Measurements from ENCODE around the gene NBPF1.
A peak's percentile ranks its signal among the peaks of the same experiment; 100 is the strongest.
"Not testable (repeated sequence)": the region's sequence is repeated elsewhere in the genome, so short reads cannot be mapped to it uniquely, and the experiment has no call there.

NBPF1 gene

DNA sequence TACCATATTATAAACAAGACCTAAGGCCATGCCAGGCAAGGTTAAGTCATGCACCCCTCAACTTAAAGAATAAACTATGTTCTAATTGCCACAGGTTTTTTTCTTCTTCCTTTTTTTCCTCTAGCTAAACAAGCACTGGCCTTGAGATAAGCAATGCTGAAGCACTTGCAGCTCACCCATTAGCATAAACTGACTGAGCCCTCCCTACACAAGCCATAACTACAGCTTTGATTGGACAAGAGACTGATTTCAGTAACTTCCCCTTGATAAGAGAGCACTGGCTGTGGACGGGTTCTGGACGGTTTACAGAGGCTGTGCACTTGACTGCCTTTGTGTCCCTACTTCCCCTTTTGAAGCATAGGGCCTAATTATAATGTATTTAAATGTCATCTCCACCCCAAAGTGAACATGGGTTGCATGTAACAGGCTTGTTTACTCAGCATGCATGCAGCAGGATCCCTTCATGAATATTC lies 72.9 kb downstream of the NBPF1 start:
- DNase-seq: not testable (repeated sequence)

DNA sequence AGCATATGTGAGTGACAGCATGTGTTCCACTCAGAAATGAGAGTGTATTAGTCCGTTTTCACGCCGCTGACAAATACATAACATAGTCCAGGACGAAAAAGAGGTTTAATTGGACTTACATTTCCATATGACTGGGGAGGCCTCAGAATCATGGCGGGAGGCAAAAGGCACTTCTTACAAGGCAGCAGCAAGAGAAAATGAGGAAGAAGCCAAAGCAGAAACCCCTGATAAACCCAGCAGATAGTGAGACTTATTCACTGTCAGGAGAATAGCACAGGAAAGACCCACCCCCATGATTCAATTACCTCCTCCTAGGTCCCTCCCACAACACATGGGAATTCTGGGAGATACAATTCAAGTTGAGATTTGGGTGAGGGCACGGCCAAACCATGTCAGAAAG lies 75.8 kb downstream of the NBPF1 start:
- DNase-seq: not testable (repeated sequence)

DNA sequence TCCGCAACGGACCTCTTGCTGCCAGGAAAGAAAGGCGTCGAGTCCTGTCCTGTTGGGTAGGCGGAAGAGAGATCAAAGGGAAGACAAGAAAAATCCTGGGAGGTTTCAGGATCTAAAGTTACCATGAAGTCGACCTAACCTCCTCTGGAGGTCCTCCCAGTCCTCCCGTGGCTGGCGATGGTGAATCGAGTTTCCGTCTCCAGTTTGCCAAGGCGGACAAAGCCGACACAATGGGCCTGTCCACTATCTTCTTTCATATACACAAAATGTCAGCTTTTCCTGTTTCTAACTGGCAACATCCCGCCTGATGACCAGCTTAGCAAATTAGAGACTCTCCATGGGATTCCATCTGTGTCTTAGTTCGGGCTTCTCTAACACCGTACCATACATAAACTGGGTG lies 76.6 kb downstream of the NBPF1 start:
- not testable (repeated sequence) for DNase-seq

DNA sequence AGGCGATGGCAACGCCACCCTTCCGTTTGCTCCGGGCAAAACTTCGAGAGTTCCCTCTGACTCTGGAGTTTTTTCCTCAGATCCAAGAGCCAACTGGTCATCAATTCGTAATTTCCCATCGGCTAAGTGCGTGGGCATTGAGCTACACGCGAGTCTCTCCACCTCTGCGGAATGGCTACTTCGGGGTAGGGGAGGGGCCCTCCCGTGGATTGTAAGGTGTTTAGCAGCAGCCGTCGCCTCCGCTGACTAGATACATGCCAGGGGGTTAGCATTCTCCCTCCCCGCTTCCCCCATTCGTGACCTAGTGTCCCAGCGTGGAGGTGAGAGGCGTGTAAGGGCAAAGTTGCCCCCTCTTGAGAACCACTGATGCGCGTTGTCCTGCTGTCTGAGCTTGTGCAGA lies 77.5 kb downstream of the NBPF1 start:
- DNase-seq: not testable (repeated sequence)

DNA sequence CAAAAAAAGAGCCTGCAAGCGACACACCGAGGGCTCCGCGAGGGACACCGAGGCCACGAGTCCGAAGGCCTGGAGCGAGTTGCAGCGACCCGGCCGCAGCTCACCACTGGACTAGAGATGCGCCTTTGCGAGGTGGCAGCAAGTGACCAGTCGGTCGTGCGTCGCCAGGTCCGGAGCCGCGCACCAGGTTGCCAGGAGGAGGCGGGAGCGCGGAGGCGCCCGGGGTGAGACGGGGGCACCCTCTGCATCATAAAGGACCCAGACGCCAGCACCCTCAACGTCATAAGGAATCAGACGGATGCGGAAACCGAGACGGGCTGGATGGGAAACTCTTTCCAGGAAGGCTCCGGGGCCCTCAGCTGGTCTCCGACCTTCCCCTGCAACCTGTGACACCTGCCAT lies 77.9 kb downstream of the NBPF1 start:
- not testable (repeated sequence) for DNase-seq

DNA sequence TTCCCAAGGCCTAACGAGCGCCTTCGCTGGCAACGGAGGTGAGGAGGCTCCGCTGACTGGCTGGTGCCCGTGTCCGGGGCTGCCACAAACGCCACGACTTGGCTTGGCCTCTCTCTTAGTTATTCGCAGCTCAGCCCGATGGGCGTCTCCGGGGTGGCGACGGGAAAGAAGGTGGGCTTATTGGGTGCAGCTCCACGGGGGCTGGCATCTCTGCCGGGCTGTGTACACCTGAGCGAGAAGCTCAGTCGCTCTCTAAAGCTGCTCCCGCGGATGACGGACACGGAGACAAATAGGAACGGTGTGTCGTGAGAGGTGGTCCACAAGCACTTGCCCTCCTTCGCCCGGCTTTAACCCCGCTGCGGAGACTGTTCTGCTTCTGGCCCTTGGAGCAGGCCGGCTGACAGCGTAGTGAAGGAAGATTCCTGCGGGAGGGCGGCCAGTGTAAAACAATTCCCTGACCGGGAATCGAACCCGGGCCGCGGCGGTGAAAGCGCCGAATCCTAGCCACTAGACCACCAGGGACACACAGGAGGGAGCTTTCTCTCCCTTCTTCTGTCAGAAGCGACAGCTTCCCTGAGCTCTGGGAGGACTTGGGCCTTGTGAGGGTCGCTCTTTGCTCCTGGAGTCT lies 78.4 kb downstream of the NBPF1 start:
- not testable (repeated sequence) for DNase-seq

DNA sequence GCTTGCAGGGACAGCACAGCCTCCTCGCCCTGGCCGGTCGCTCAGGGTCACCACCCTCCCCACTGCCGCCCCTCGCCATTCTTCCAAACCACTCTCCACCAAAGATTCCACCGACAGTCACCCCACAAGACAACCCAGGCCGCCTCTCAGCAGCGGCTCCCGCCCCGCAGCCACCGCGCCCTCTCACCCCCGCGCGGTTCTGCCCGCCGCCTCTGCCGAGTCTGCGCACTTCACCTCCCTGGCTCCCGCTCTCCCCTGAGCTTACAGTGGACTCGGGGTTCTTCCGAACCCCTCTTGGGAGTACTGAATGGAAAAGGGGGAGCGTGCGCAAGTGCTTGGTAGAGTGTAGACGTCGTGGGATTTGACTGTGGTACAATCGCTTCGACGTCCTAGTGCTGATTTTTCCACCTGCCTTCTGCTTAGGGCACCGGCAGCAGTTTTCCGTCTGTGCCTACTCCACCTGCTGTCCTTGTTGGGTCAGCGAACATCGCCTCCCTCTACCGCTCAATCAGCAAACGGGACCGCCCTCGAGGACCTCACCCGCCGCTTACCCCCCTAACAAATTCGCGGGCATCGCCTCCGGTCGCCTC lies 79.0 kb downstream of the NBPF1 start:
- not testable (repeated sequence) for DNase-seq

DNA sequence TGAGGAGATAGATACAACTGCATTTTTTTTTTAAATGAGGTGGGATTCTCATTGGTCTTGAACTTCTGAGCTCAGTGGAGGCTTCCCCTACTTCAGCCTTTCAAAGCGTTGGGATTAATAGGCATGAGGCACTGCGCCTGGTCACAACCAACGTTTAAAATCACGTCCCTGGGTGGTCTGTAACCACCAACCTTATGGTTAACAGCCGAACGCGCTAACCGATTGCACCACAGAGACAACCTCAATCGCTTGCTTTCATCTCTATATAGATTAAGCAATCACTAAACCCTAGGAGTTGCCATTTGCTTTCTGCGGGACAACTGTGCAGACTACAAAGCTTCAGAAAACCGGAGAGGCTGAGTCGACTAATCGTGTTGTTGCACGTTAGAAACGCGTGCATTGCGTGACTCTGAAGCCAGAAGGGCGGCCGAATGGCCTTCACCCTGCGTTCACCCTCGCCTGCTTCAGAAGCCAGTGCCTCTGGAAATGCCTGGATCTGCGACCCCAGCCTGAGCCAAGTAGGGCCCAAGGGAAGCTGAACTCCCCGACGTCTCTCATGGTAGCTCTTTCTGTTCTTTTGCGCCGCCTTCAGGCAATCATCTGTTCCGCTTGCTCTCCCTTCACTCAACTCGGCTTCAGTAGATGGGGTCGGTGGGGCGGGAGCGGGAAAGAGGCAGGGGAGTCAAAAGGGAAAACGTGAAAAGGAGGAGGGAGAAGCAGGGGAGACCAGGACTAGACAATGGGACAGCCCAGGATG lies 81.0 kb downstream of the NBPF1 start:
- not testable (repeated sequence) for DNase-seq

DNA sequence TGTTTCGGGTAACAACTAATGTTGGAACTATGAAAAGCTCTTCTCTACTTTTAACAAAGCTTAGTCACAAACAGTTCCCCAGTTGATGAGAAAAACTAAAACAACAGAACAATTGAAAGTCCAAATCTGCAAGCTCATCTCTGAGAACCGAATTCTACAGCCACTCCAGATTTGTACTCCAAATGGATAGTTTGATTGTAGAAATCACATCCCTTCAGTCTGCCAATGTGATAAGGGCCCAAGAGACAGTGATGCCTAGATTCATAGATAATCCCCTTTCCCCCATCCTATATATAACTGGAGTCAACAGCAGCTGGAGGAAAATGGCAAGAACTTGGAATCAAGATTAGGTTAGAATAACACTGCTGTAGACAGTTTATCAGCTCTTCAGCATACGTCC lies 85.0 kb downstream of the NBPF1 start:
- not testable (repeated sequence) for DNase-seq

DNA sequence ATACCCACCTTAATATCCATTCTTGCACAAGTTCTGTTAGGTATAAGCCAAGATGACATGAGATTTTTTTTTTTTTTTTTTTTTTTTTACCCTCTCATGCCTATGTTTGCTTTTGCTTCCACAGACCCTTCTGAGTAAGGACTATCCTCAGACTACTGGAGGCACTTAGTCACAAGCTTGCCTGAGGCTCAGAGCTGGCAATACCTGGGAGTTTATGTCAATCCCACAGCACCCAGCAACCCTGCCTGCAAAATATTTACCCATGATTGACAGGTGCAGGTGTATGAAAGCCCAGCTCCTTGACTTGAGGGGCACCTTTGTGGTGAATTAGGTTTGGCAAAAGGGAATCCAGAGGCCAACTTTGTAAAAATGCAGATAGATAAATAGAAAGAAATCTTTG lies 87.6 kb downstream of the NBPF1 start:
- not testable (repeated sequence) for DNase-seq

DNA sequence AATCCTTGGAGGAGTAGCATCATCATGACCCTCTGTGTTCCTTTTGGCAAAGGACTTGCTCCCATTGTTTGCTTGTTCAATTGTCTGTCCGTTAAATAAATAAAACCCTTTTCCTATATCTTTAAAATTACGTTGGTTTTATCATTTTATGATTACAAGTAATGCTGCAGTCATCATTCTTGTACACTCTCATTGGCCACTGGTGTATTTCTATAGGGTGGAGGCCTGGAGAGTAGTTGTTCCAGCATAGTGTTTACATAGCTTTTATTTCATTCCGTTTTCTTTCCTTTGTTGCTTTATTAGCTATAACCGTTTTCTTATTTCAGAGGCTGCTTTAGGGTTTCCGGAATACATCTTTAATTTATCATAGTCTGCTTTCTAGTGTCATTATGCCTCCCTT lies 91.7 kb downstream of the NBPF1 start:
- DNase-seq: not testable (repeated sequence)

DNA sequence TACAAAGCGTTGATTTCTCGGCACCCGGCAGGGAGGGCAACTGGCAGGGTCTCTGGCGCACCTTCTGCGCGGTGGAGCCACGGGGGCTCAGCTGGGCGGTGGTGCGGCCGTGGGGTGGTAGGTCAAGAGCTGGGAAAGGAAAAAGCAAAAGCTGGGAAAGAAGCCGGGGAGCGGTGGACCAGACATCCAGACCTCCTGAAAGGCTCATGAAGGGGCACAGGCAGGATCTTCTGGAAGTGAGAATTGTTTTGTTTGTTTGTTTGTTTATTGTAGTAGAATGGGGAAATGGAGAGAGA lies 92.1 kb downstream of the NBPF1 start:
- DNase-seq: no peak

DNA sequence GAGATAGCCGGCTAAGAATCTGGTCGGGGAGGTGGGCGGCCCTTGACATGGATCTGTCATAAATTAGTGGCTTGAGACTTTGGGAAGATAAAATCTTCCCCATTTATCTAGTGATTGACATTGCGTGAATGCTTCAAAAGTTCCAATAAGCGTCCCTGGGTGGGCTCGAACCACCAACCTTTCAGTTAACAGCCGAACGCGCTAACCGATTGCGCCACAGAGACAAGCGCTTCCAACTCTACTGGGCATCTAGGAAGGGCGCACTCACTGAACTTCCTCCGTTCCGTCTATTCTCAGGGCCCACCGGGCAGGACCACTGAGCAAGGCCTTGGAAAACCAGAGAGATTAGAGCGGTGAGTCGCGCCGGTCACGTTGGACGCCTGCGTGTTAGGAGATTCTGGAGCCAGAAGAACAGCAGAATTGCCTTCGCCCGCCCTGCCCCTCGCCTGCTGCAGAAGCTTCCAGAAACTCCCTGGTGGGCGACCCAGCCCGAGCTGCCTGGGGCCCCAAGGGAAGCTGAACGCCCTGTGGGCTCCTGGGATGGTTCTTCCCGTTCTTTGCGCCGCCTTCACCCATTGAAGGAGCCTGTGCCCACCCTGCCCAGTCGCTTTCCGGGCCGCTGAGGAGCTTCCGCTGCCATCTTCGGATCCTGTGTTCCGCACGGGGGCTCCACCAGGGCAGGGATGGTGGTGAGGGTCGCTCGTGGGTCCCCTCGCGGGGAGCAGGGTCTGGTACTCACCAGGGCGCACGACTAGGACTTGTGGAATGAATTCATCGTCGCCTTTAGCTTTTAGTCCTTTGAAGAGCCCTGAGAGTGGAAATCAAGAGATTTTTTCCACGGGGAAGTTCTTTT lies 92.7 kb downstream of the NBPF1 start:
- DNase-seq: not testable (repeated sequence)

DNA sequence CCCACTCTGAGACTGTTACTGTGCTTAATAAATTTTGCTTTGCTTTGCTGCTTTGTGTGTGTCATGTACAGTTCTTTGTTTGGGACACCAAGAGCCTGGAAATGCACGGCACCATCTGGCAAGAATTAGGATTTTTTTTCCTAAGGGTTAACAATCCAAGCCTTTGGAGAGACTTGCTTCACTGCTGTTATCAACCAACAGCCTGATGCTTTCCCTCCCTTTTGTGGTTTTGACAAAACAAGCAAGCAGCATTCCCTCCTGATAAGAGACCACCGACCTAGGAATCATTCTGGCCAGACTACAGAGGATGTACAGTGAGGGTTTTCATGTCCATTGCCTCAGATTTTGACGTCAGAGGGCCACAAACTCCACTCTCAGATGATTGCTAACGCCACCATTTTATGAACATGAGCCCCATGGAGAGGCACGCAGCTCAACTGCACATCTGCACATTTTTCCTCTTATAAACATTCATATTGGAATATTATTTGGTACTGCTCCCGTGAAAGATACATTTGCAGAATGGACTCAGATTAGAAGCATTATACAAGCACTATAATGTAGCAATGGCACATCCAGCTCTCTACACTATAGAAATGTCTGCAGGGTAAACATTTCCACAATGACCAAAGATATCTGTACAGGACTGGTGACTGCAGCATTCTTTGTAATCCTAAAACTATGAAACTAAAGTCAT lies 94.0 kb downstream of the NBPF1 start:
- DNase-seq: not testable (repeated sequence)

DNA sequence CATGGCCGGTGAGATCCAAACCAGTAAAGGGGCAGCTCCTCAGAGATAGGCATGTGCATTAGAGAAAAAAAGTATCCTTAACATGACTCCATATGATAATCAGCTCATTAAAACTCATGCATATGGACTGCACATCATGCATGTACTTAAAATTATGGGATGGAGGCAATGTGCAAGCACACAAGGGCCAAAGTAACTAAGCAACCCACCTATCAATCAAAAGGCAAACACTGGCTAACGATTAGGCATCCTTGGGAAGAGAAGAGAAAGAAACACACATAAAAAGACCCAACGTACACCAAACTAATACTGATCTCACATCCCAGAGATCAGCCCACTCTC lies 94.5 kb downstream of the NBPF1 start:
- DNase-seq: not testable (repeated sequence)

DNA sequence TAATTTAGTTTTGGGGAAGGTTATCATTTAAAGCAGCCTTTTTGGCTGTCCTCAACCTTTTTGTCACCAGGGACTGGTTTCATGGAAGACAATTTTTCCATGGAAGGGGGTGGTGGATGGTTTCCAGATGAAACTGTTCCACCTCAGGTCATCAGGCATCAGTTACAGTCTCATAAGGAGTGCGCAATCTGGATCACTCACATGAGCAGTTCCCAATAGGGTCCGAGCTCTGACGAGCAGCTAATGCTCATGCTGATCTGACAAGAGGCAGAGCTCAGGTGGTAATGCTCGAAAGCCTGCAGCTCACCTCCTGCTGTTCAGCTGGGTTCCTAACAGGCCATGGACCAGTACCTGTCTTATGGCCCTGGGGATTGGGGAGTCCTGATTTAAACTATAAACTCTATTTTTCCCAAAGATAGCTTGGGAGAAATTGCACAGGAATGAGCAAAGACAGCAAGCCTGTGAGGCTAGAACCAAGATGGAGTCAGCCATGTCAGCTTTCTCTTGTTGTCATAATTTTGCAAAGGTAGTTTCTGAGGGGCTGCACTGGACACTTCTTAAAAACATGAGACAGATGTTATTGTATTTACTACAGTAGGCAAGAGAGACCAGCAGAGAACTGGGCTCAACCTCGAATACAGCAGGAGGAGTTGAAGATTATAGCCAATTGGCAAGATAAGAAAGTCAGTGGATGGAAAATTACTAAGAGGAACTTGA lies 96.5 kb downstream of the NBPF1 start:
- not testable (repeated sequence) for DNase-seq

DNA sequence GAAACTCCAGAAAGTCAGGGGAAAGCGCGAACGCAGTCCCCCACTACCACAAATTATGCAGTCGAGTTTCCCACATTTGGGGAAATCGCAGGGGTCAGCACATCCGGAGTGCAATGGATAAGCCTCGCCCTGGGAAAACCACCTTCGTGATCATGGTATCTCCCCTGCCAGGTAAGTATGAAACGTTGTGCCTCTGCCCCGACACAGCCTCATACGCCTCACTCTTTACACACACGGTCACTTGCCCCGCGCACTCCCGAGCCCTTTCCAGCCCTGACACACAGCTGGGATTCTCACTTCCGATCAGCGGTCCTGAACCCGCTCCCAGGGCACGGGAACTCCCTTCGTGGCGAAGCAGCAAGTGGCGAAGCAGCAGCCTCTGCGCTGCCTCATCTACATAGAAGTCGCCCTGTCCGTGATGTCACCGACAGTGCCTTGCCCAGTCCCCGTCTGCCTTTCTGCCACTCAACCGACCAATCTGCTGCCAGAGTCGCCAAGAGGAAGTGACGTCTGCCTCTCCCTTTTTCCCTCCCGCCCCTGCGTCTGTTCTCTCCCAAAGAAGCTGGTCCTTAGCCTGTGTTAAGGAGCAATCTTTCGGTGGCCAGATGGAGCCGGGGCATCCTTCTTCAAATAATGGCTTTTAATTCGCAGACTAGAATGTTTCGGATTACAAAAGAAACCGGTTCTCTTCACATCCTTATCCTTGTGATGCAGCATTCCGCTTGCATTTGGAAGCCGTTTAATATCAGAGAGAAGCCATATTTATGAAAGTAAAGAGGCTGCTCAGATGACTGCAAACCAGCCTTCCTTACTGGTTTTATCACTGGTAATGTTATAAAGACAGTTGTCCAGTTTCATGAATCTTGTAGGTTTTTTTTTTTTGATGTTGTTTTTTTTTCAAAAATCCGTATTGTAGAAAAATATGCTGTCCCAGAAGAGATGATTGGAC lies 99.0 kb downstream of the NBPF1 start, which contains the start of gene RNU1-1:
RNU1-1 (minus strand) TSS at position 179 of the 949 bp plus-strand sequence.
- DNase-seq: peak; percentile 88

DNA sequence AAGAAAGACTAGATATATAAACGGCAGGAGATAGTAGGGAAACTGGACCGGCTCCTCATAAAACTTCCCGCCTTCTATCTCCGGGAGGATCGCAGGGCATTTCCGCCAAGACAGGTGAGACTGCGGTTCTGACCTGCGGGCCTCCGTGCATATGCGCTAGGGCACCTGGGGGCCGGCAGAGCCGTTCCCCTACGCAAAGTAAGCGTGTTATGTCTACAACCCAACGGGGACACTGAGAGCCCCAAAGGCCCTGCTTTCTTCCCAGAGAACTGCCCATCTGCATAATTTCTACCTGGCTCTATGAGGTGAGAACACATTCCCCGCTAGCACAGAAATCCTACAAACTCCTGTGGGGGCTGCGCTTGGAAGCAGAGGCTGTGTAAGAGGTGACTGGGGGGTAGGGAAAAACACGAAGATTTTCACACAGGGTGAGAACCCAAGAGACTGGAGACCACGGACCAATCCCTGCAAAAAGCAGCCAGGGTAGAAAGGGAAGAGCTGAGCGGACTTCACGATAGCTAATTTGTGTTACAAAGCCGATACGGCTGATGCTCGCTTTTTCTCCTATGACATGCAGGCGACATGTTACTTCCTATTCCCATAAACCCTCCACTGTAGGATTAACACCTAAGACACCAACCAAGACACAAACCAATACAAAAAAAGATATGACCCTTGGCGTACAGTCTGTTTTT lies 99.8 kb downstream of the NBPF1 start:
- peak; percentile 56 for DNase-seq

DNA sequence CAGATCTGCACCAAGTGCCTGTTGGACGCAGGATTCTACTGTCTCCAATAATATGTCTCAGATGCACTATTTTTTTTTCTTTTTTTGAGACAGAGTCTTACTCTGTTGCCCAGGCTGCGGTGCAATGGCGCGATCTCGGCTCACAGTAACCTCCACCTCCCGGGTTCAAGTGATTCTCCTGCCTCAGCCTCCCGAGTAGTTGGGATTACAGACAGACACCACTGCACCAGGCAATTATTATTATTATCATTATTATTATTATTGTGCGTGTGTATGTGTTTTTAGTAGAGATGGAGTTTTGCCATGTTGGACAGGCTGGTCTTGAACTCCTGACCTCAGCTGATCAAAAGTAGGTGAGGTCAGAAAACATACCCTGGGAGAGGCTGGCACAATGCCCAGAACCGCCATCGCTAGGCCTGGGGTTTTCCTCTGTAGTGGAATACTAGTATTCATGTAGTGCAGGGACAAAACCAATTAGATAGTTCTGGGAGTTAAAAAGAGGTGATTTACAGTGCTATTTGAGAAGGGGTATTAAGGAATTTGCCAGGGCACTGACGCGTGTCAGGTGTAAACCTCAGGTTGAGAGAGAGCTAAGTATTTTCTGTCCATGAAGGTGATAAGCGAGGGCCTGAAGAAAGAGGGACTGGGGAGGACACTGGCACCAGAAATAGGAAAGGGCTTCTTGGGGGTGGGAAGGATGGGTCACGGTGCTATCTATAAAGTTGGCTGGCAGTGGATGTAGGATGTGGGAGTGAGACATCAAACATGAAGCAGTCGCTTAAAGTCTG lies 100.5 kb downstream of the NBPF1 start:
- not testable (repeated sequence) for DNase-seq
